Endothelial cell of umbilical vein (primary cell): ENCODE data around the gene WDTC1. TPM values are rescaled to one million over a fixed set of nuclear protein-coding genes. Genes with fewer than 3 reads are reported as not detected.
"Not testable (repeated sequence)": the region's sequence is repeated elsewhere in the genome, so short reads cannot be mapped to it uniquely, and the experiment has no call there.

Experiments
- BruUV-seq: library from RNA; stranded (reverse); fragments of 400-500 nt; replicated peaks from 2 replicates; lab custom pipeline; 2021; lab: Mats Ljungman, UMichigan
- CTCF ChIA-PET: fragments of 300-600, 350-600 bp; sonication (Branson Sonifier 250); formaldehyde crosslinking; loops from one replicate; lab custom pipeline; 2021; ENCODE audit warnings: antibody characterized with exemption, inconsistent platforms; lab: Charles Lee
- POLR2A ChIA-PET: fragments of 300-600, 350-600 bp; sonication (Branson Sonifier 250); formaldehyde crosslinking; loops from one replicate; lab custom pipeline; 2021; ENCODE audit warnings: antibody characterized with exemption, inconsistent platforms; lab: Charles Lee
- DNase-seq: peaks from one replicate; pipeline ENCODE4 v3.0.0-alpha.2; 2011; ENCODE audit warnings: low read depth, low spot score
- FAIRE-seq: peaks from 2 replicates; lab custom pipeline; 2011; peaks lifted over from hg19 to GRCh38; lab: Jason Lieb, UNC
- H2AFZ ChIP-seq: 2 replicates; pipeline ENCODE4 v1.6.0; 2012; ENCODE audit warnings: low read depth, low read length, control low read depth, inconsistent platforms
- H3K27ac ChIP-seq: 2 replicates; pipeline ENCODE4 v1.5.1; 2011; ENCODE audit warnings: low read depth, mild to moderate bottlenecking, control low read depth, low read length, moderate library complexity; ENCODE audit not compliant: insufficient read depth
- H3K27me3 ChIP-seq, 2 experiments: 2 replicates each; pipeline versions ENCODE4 v1.6.0 to v1.6.1; 2011; ENCODE audit warnings: low read length in 2 of 2, mixed read lengths in 1 of 2; ENCODE audit not compliant: control insufficient read depth in 2 of 2, insufficient read depth in 2 of 2
- H3K36me3 ChIP-seq, 2 experiments: 2 replicates in 1 of 2; 3 replicates in 1 of 2; pipeline ENCODE4 v1.5.1; 2011; ENCODE audit warnings: low read length in 2 of 2, mild to moderate bottlenecking in 1 of 2, moderate library complexity in 1 of 2; ENCODE audit not compliant: control insufficient read depth in 2 of 2, insufficient read depth in 2 of 2; ENCODE audit errors: extremely low read depth in 1 of 2
- H3K4me1 ChIP-seq: 3 replicates; pipeline ENCODE4 v1.5.1; 2011; ENCODE audit warnings: mild to moderate bottlenecking, low read length; ENCODE audit not compliant: control insufficient read depth, insufficient read depth; ENCODE audit errors: extremely low read depth
- H3K4me2 ChIP-seq: 2 replicates; pipeline ENCODE4 v1.6.1; 2011; ENCODE audit warnings: low read length, control low read depth, mixed read lengths; ENCODE audit not compliant: insufficient read depth
- H3K4me3 ChIP-seq, 3 experiments: fragments of 200-600 bp in 1 of 3; sonication (generic), shearing (Covaris generic) in 1 of 3; replicated peaks in 1 of 3; 2 replicates each; pipeline ENCODE4 v1.5.1; 2011 to 2016; ENCODE audit warnings: control low read depth in 3 of 3, low read length in 3 of 3, mild to moderate bottlenecking in 2 of 3, inconsistent platforms in 1 of 3, low read depth in 1 of 3, moderate library complexity in 1 of 3; ENCODE audit not compliant: insufficient read depth in 1 of 3
- H3K79me2 ChIP-seq: 2 replicates; pipeline ENCODE4 v1.6.0; 2012; ENCODE audit warnings: low read length, inconsistent platforms; ENCODE audit not compliant: control insufficient read depth, insufficient read depth
- H3K9ac ChIP-seq: replicated peaks from 2 replicates; pipeline ENCODE3; 2011; ENCODE audit warnings: low read length, control low read depth; ENCODE audit not compliant: insufficient read depth; ENCODE audit errors: extremely low read depth
- H3K9me1 ChIP-seq: replicated peaks from 3 replicates; pipeline ENCODE4 v1.6.0; 2011; ENCODE audit warnings: mild to moderate bottlenecking, low read length; ENCODE audit not compliant: control insufficient read depth, insufficient read depth; ENCODE audit errors: extremely low read depth
- H3K9me3 ChIP-seq: replicated peaks from 2 replicates; pipeline ENCODE4 v1.5.1; 2012; ENCODE audit warnings: low read length, inconsistent platforms; ENCODE audit not compliant: control insufficient read depth, insufficient read depth
- H4K20me1 ChIP-seq: replicated peaks from 2 replicates; pipeline ENCODE3; 2011; ENCODE audit warnings: mild to moderate bottlenecking, low read length; ENCODE audit not compliant: control insufficient read depth, insufficient read depth; ENCODE audit errors: extremely low read depth
- EZH2 ChIP-seq: IDR thresholded peaks from 2 replicates; pipeline ENCODE4 v1.6.1; 2012; ENCODE audit warnings: borderline replicate concordance, low read depth, mild to moderate bottlenecking, moderate library complexity, low read length, inconsistent platforms; ENCODE audit not compliant: severe bottlenecking
- FOS ChIP-seq: IDR thresholded peaks from 2 replicates; pipeline ENCODE4 v1.6.1; 2011; ENCODE audit warnings: mild to moderate bottlenecking, low read length, moderate library complexity, borderline replicate concordance; ENCODE audit not compliant: insufficient read depth
- GATA2 ChIP-seq: IDR thresholded peaks from 2 replicates; pipeline ENCODE4 v1.7.0; 2011; ENCODE audit warnings: low read depth, mild to moderate bottlenecking, moderate library complexity, mixed read lengths, low read length; ENCODE audit not compliant: insufficient read length, insufficient read depth
- JUN ChIP-seq: IDR thresholded peaks from 2 replicates; pipeline ENCODE4 v1.6.1; 2011; ENCODE audit warnings: borderline replicate concordance, low read depth; ENCODE audit not compliant: insufficient read length, insufficient read depth
- MYC ChIP-seq: IDR thresholded peaks from one replicate; pipeline ENCODE4 v1.6.1; 2011; ENCODE audit warnings: mild to moderate bottlenecking, low read depth, low read length
- POLR2A ChIP-seq: IDR thresholded peaks from 2 replicates; pipeline ENCODE4 v1.6.1; 2012; ENCODE audit warnings: low read depth, mild to moderate bottlenecking, control low read depth, low read length
- POLR2AphosphoS5 ChIP-seq: IDR thresholded peaks from 2 replicates; pipeline ENCODE4 v1.6.1; 2012; ENCODE audit warnings: low read depth, mild to moderate bottlenecking, control low read depth, low read length, moderate library complexity; ENCODE audit not compliant: insufficient read depth
- dilution Hi-C: fragments of 300-500 bp; cut with MboI; formaldehyde crosslinking; loops from one replicate; pipeline ENCODE4 v1.15.0; 2019; ENCODE audit warnings: low sequenced_read_pairs; ENCODE audit not compliant: extremely low pct_ligation_motif_present
- intact Hi-C: fragments of 100-400 bp; cut with micrococcal nuclease; formaldehyde crosslinking; loops from one replicate; pipeline ENCODE4 v1.10.0; 2022
- polyA plus RNA-seq, 4 experiments: library from polyadenylated mRNA; depleted of rRNA in 3 of 4; stranded (reverse) in 3 of 4; unstranded in 1 of 4; fragments of >200 nt; gene quantifications; 2 replicates each; pipeline versions ENCODE4 v1.2.1 to v1.2.3, GENCODE V29; 2011 to 2012; ENCODE audit warnings: missing spikeins in 1 of 4
- total RNA-seq: library from RNA; stranded (reverse); gene quantifications from 2 replicates; pipeline ENCODE4 v1.2.3, GENCODE V29; 2021
- TF ChIP-seq, protein P1 (sequence below), 2 donors: IDR thresholded peaks; 1 replicate in 1 of 2; 2 replicates in 1 of 2; pipeline ENCODE4 v1.5.1; 2011; ENCODE audit warnings: low read length in 2 of 2, mild to moderate bottlenecking in 2 of 2, moderate library complexity in 2 of 2, control low read depth in 1 of 2, inconsistent platforms in 1 of 2, low read depth in 1 of 2; ENCODE audit not compliant: insufficient read depth in 1 of 2; ENCODE audit errors: extremely low read depth in 1 of 2
- TF ChIP-seq, protein P2 (sequence below): IDR thresholded peaks from 2 replicates; pipeline ENCODE4 v1.6.1; 2011; ENCODE audit not compliant: insufficient read depth, insufficient read length

WDTC1 gene
- total and polyA plus RNA-seq, 2 donors (not counting 3 experiments of a cell fraction or from before 2014, with no cell fraction given) = 15.4 to 27.6 TPM

DNA sequence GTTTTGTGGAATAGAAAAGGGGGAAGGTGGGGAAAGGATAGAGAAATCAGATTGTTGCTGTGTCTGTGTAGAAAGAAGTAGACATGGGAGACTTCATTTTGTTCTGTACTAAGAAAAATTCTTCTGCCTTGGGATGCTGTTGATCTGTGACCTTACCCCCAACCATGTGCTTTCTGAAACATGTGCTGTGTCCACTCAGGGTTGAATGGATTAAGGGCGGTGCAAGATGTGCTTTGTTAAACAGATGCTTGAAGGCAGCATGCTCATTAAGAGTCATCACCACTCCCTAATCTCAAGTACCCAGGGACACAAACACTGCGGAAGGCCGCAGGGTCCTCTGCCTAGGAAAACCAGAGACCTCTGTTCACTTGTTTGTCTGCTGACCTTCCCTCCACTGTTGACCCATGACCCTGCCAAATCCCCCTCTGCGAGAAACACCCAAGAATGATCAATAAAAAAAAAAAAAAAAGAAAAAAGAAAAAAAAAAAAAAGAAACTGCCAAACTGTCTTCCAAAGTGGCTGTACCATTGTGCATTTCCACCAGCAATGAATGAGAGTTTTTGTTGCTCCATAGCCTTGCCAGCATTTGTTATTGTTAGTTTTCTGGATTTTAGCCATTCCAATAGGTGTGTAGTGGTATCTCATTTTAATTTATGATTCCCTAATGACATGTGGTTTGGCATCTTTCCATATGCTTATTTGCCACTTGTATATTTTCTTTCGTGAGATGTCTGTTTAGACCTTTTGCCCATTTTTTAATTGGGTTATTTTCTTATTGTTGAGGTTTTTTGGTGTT lies 13.5 kb upstream of the WDTC1 start:
- H3K79me2 ChIP-seq, H2AFZ ChIP-seq, H3K9ac ChIP-seq, DNase-seq, dilution Hi-C loops, H4K20me1 ChIP-seq, H3K9me3 ChIP-seq, H3K27me3 ChIP-seq, H3K4me3 ChIP-seq, POLR2A ChIA-PET, FAIRE-seq, H3K4me2 ChIP-seq, H3K4me1 ChIP-seq, H3K36me3 ChIP-seq, H3K9me1 ChIP-seq, BruUV-seq, H3K27ac ChIP-seq, intact Hi-C loops: not testable (repeated sequence)
- CTCF ChIA-PET = interaction anchor here (0.6 to 1.3 kb wide), 4 partner anchors 22 to 176 kb away, joined by 3 to 4 read pairs (median 4); no protein-coding TSS in a partner anchor

DNA sequence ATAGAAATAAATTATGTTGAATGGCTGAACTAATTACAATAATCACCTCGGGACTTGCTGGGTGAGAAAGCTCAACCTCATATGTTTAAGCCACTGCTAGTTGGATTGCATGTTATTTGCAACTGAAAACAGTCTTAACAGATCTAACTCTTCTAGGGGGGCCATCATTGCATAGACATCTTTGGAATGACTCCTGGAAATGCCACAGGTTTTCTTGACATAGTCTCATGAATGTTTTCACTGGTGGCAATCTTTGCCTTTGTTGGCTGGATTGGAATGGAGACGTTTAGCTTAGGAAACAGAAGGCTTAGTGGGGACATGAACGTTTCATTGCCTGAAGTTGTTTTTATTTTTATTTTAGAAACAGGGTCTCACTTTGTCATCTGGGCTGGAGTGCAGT lies 8.8 kb upstream of the WDTC1 start:
- H2AFZ ChIP-seq = no peak overlapping the region
- FAIRE-seq (no peak), DNase-seq (no peak)
- no peak overlapping the region for H3K4me2 ChIP-seq
- no peaks in the 10 kb centered on the region for H3K36me3 ChIP-seq
- H4K20me1 ChIP-seq = no peaks in the 10 kb centered on the region
- H3K27me3 ChIP-seq = peaks cover 2% of the 10 kb centered on the region in 2 experiments
- ChIA-PET POLR2A (no interaction called here), CTCF (interaction anchor here (0.8 to 3.0 kb wide), 4 partner anchors 8 to 28 kb away, joined by 3 to 10 read pairs (median 4); partner anchors contain the start of gene WDTC1)
- H3K9ac ChIP-seq = no peak overlapping the region
- dilution Hi-C loops (loop anchor here (25.0 kb wide), 1 partner anchor 188 kb away; no protein-coding TSS in a partner anchor), intact Hi-C loops (no loop called here)
- no TSS peak for BruUV-seq
- no peaks in the 10 kb centered on the region for H3K9me3 ChIP-seq
- no peaks in the 10 kb centered on the region for H3K9me1 ChIP-seq
- no peak overlapping the region for H3K4me3 ChIP-seq
- TF ChIP-seq POLR2AphosphoS5 = no peak
- TF ChIP-seq, protein P1, sequence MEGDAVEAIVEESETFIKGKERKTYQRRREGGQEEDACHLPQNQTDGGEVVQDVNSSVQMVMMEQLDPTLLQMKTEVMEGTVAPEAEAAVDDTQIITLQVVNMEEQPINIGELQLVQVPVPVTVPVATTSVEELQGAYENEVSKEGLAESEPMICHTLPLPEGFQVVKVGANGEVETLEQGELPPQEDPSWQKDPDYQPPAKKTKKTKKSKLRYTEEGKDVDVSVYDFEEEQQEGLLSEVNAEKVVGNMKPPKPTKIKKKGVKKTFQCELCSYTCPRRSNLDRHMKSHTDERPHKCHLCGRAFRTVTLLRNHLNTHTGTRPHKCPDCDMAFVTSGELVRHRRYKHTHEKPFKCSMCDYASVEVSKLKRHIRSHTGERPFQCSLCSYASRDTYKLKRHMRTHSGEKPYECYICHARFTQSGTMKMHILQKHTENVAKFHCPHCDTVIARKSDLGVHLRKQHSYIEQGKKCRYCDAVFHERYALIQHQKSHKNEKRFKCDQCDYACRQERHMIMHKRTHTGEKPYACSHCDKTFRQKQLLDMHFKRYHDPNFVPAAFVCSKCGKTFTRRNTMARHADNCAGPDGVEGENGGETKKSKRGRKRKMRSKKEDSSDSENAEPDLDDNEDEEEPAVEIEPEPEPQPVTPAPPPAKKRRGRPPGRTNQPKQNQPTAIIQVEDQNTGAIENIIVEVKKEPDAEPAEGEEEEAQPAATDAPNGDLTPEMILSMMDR (IDR thresholded peaks at IDR 0.05; ENCODE audit: extremely low read depth in 1 of 2, insufficient read depth in 1 of 2, low read depth in 1 of 2, low read length in 2 of 2) = no peak
- TF ChIP-seq MYC = no peak
- no peak for TF ChIP-seq FOS
- TF ChIP-seq, protein P2, sequence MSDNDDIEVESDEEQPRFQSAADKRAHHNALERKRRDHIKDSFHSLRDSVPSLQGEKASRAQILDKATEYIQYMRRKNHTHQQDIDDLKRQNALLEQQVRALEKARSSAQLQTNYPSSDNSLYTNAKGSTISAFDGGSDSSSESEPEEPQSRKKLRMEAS = no peak
- no peak for TF ChIP-seq JUN
- no peak for TF ChIP-seq EZH2
- TF ChIP-seq POLR2A = no peak
- no peak for TF ChIP-seq GATA2
- no peak overlapping the region for H3K27ac ChIP-seq
- H3K79me2 ChIP-seq = no peaks in the 10 kb centered on the region
- H3K4me1 ChIP-seq = no peaks in the 10 kb centered on the region
